Measurements from ENCODE around the gene GMDS.

Gene GMDS

GRCh38 chr6:2245877-2246863, 765 bp upstream of the GMDS start:
- peak; percentile 30 for ATAC-seq
- TF ChIP-seq OSR1 (CRISPR knock-in tag; IDR thresholded peaks at IDR 0.05) (no peak), PPARA (CRISPR knock-in tag; IDR thresholded peaks at IDR 0.05; ENCODE audit: borderline replicate concordance) (no peak), TOX (CRISPR knock-in tag; IDR thresholded peaks at IDR 0.05; ENCODE audit: borderline replicate concordance) (no peak), CSRNP3 (CRISPR knock-in tag; IDR thresholded peaks at IDR 0.05) (no peak), RARB (CRISPR knock-in tag; IDR thresholded peaks at IDR 0.05) (no peak), SNAI2 (CRISPR knock-in tag; IDR thresholded peaks at IDR 0.05) (no peak), TCF4 (CRISPR knock-in tag; IDR thresholded peaks at IDR 0.05; ENCODE audit: borderline replicate concordance) (no peak), ZNF8 (CRISPR knock-in tag; IDR thresholded peaks at IDR 0.05) (no peak), PATZ1 (CRISPR knock-in tag; IDR thresholded peaks at IDR 0.05; ENCODE audit: borderline replicate concordance) (no peak), GLIS3 (CRISPR knock-in tag; IDR thresholded peaks at IDR 0.05) (no peak), POU6F1 (CRISPR knock-in tag; IDR thresholded peaks at IDR 0.05; ENCODE audit: borderline replicate concordance, low read depth) (no peak), ESRRG (CRISPR knock-in tag; IDR thresholded peaks at IDR 0.05) (no peak), BACH2 (CRISPR knock-in tag; IDR thresholded peaks at IDR 0.05; ENCODE audit: borderline replicate concordance) (no peak), ZNF70 (CRISPR knock-in tag; IDR thresholded peaks at IDR 0.05) (no peak), CSDC2 (CRISPR knock-in tag; IDR thresholded peaks at IDR 0.05) (no peak), ARNTL (CRISPR knock-in tag; IDR thresholded peaks at IDR 0.05; ENCODE audit: borderline replicate concordance, low read depth) (no peak), ZC3H10 (CRISPR knock-in tag; IDR thresholded peaks at IDR 0.05) (no peak), TSHZ2 (CRISPR knock-in tag; IDR thresholded peaks at IDR 0.05) (no peak), ZFP3 (CRISPR knock-in tag; IDR thresholded peaks at IDR 0.05) (no peak)

GRCh38 chr6:2244261-2245102, 923 bp downstream of the GMDS start:
- no peak for TF ChIP-seq ARNTL (CRISPR knock-in tag; IDR thresholded peaks at IDR 0.05; ENCODE audit: borderline replicate concordance, low read depth)
- TF ChIP-seq BACH2 (CRISPR knock-in tag; IDR thresholded peaks at IDR 0.05; ENCODE audit: borderline replicate concordance): no peak
- no peak for TF ChIP-seq ZNF8 (CRISPR knock-in tag; IDR thresholded peaks at IDR 0.05)
- no peak for TF ChIP-seq POU6F1 (CRISPR knock-in tag; IDR thresholded peaks at IDR 0.05; ENCODE audit: borderline replicate concordance, low read depth)
- no peak for TF ChIP-seq TOX (CRISPR knock-in tag; IDR thresholded peaks at IDR 0.05; ENCODE audit: borderline replicate concordance)
- no peak for TF ChIP-seq ZNF70 (CRISPR knock-in tag; IDR thresholded peaks at IDR 0.05)
- no peak for TF ChIP-seq ZFP3 (CRISPR knock-in tag; IDR thresholded peaks at IDR 0.05)
- no peak for TF ChIP-seq GLIS3 (CRISPR knock-in tag; IDR thresholded peaks at IDR 0.05)
- no peak for TF ChIP-seq RARB (CRISPR knock-in tag; IDR thresholded peaks at IDR 0.05)
- TF ChIP-seq CSDC2 (CRISPR knock-in tag; IDR thresholded peaks at IDR 0.05): no peak
- no peak for TF ChIP-seq TCF4 (CRISPR knock-in tag; IDR thresholded peaks at IDR 0.05; ENCODE audit: borderline replicate concordance)
- no peak for ATAC-seq

Measured in SK-N-SH treated with all-trans-retinoic acid at 6 μM for 48 hours (cell line).